GM19463 (cell line): ENCODE data around the gene KRT24.
"Not testable (repeated sequence)": the region's sequence is repeated elsewhere in the genome, so short reads cannot be mapped to it uniquely, and the experiment has no call there.

ENCODE experiments used
- ATAC-seq: cut with Tn5 transposase; IDR thresholded peaks from one replicate; pipeline ENCODE4 v1.9.1; 2021; ENCODE audit warnings: mild to moderate bottlenecking, moderate library complexity; ENCODE audit not compliant: unreplicated experiment

The KRT24 gene

GRCh38 chr17:40703652-40704051, at the start of gene KRT24:
Gene KRT24 (minus strand): TSS chr17:40703752. CDS start chr17:40703693, 59 bp downstream.
- ATAC-seq = no peak

- no peak for ATAC-seq
These were observed 47.5 kb upstream of the KRT24 start for GRCh38 chr17:40751065-40751464.

GRCh38 chr17:40750391-40750790, 46.8 kb upstream of the KRT24 start:
- ATAC-seq = no peak

- not testable (repeated sequence) for ATAC-seq
These were observed 45.1 kb upstream of the KRT24 start for GRCh38 chr17:40748666-40749065.

DNA sequence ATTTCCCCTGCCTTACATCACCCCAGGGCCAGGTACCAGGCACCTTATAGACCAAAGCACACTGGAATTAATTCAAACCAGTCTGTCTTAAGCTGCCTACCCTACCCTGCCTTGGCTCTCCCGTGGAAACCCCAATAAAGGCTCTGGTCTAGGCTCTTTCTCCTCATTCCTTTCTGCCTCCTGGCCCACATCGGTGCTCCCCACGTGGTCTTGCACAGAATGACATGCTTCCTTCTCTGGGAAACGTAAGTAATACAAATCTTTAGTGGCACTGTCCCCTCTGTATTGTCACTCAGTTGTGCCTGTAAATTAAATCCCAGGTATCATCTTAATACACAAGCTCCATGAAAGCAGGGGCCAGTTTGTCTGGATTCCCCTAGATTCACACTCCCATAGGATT, 35.0 kb upstream of the KRT24 start:
- ATAC-seq = no peak

GRCh38 chr17:40735016-40735415, 31.5 kb upstream of the KRT24 start:
- ATAC-seq = no peak

DNA sequence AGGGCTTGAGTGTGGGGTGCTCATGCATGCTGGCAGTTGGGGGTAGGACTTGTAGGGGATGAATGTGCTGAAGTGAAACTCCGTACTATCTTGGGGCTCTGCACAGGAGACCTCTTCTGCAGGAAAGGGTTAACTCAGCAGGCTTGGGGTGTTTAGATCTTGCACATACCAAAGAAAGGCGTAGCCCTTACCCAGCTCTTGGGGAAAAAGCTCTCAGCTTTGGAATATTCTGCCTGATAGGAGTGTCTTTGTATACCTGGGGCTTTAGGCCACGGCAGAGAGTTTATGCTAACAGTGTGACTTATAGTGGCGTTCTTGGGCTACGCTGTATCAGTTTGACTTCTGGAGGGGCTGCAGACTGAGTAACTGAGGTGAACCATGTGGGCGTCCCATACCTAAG, 30.5 kb upstream of the KRT24 start:
- ATAC-seq = no peak

- no peak for ATAC-seq
These were observed 27.4 kb upstream of the KRT24 start for GRCh38 chr17:40730970-40731369.

DNA sequence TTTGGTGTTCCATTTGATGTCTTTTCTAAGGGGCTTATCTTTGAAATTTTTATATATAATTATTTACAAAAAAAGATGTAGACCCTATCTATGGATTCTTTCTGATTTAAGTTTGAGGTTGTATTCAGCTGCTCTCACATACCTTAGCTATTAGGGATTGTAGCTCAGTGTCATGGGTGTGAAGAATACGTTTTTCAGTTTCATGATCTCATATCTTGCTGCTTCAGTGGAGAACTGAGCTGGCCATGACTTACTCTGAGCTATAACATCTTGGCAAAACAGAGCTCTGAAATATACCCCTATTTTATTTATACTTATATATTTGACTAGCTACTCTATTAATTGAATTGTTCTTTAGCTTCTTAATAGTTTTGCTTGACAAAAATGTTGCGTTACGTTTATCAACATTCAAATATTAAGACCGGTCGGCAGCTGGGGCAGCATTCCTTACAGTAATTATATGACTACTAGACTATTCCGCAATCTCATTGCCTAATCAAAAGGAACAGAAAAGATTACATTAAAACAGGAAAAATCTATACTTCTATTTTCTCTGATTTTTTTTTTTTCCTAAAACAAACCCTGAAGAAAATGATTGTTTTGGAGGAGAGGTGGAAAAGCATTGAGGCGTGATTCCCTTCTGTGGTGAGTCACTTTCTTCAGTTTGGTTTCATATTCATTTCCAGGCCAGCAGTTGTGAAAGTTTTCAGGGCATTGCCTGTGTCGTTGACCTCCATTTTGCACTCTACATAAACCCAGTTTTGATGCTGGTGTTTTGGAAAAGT, 24.1 kb upstream of the KRT24 start:
- ATAC-seq = no peak

GRCh38 chr17:40726919-40727318, 23.4 kb upstream of the KRT24 start:
- ATAC-seq = no peak

GRCh38 chr17:40724656-40725055, 21.1 kb upstream of the KRT24 start:
- no peak for ATAC-seq

GRCh38 chr17:40722241-40722640, 18.7 kb upstream of the KRT24 start:
- no peak for ATAC-seq

DNA sequence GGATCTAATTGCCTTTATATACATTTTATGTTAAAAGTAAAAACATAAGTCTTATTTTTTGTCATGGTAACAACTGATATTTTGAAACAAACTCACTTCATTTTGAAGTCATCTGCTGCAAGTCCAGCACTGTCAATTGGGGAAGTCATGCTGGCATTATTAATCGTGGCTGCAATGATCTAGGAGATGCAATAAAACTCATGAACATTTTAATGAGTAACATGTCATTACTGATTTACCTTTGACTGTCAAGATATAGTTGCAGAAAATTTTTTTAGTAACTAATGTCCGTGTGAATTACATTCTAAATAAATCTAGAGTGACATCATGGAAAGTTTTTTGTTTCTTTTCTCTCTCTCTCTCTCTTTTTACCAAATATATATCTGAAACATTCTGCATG, 17.3 kb upstream of the KRT24 start:
- no peak for ATAC-seq

DNA sequence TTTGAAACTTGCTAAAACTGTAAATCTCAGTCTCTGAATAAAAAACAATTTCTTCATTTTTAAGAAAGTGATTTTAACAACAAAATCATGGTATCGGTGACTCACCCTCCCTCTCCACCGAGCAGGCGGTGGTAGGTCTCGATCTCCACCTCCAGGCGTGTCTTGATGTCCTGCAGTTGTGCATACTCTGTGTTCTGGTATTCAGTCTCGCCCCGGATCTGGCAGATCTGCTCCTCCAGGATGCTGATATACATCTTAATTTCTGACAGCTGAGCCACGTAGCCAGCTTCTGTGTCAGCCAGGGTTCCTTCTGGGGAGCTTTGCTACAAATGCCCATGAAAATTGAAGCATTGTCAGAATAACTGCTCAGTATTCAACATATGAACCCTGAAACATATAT, 15.4 kb upstream of the KRT24 start:
- ATAC-seq = no peak

GRCh38 chr17:40717776-40718175, 14.2 kb upstream of the KRT24 start:
- ATAC-seq = no peak

DNA sequence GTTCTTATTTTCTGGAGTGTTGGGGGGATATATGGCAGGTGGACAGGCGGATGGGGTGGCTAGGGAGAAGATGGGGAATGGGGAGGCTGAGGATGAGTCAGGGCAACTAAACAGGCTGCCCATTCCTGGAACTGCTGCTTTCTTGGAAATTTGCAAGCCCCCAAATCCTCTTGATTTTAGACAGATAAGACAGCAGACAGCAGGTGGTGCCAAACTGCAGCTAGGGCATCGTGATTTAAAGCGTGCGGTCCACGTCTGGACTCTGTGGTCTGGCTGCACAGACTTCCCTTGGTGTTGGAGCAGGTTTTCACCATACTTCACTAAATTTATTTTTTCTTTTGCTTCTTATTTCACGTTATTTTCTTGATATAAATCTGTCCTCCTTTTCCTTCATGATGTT, 10.9 kb upstream of the KRT24 start:
- ATAC-seq = no peak

- ATAC-seq = no peak
These were observed 4.2 kb upstream of the KRT24 start for GRCh38 chr17:40707745-40708144.

DNA sequence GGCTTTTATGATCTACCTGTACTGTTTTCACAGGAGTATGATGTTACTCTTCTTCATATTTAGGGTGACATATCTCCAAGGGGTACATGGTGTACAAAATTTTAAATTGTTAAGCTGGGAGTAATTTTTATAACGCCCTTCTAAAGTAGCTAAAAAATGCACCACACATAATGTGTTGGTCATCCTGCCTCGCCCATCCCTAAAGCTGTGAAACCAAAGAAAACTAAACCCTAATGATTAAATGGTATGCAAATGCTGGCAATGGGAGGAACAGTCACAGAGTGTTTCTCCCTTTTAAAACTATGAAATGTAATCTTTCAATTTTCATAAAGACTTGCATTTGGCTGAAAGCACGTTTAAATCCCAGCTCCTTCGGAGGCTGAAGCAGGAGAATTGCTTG, 2.0 kb upstream of the KRT24 start:
- ATAC-seq = no peak

DNA sequence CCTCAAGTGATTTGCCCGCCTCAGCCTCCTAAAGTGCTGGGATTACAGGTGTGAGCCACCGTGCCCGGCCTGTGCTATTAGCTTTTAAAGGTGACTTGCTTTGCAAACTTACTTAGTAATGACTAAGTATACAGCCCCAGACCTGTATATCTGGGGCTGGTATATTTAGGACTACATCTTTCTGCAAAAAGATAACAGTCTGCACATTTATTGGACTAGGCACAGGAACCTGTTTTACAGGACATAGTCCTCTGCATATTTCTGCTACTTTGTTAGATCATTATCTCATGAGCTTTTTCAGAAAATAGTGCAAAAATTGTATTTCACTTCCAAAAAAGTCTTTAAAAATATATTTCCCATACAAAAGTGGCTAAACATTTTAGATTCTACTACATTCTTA, 1.3 kb downstream of the KRT24 start:
- no peak for ATAC-seq

GRCh38 chr17:40699853-40700252, 3.7 kb downstream of the KRT24 start:
- ATAC-seq = no peak

- ATAC-seq = no peak
These were observed 4.2 kb downstream of the KRT24 start for GRCh38 chr17:40699371-40699770.

- ATAC-seq = no peak
These were observed 6.3 kb downstream of the KRT24 start for GRCh38 chr17:40697297-40697696.

- ATAC-seq = no peak
These were observed 6.9 kb downstream of the KRT24 start for GRCh38 chr17:40696651-40697072.
